Retinal pigment epithelial cell (primary cell): Measurements from ENCODE around the gene AGXT2.

ENCODE experiments used
- DNase-seq: peaks from one replicate; pipeline ENCODE4 v3.0.0-alpha.2; 2010; ENCODE audit warnings: low read depth
- H3K4me3 ChIP-seq: 2 replicates; pipeline ENCODE4 v1.5.1; 2011; ENCODE audit warnings: mild to moderate bottlenecking, low read length, control low read depth, moderate library complexity
- TF ChIP-seq, protein P1 (sequence below): conservative IDR thresholded peaks from 2 replicates; pipeline ENCODE4 v1.5.1; 2011; ENCODE audit warnings: low read depth, low read length, control low read depth, inconsistent platforms

AGXT2 gene

DNA sequence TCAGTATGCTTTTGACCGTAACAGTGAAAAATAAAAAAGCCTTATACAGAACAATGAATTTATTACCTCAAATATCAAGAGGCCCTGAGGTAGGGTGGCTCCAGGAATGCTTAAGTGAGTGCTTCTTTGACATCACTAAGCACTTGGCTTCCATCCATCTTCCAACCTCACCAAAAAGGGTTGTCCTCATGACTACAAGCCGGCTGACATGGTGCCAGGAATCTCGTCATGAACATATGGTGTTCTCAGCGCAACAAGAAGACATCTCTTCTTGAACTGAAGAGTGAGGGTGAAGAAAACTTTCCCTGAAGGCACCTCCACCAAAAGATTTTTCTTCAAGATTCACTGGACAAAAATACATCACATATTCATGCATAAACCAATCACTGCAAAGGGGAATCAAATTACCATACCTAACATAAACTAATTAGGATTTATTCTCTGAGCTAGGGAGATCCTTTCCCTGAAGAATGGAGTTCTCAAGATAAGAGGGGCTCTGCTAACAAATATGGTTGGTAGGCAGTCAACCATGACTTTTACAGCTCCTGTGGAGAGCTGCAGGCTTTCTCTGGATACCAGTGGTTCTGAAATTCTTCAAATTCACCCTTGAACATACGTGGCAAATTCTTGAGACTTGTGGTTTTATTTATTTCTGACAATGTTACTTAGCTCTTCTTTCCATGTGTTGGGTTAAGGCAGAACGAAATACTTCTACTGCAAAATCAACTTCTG lies 49.5 kb downstream of the AGXT2 start:
- TF ChIP-seq, protein P1, sequence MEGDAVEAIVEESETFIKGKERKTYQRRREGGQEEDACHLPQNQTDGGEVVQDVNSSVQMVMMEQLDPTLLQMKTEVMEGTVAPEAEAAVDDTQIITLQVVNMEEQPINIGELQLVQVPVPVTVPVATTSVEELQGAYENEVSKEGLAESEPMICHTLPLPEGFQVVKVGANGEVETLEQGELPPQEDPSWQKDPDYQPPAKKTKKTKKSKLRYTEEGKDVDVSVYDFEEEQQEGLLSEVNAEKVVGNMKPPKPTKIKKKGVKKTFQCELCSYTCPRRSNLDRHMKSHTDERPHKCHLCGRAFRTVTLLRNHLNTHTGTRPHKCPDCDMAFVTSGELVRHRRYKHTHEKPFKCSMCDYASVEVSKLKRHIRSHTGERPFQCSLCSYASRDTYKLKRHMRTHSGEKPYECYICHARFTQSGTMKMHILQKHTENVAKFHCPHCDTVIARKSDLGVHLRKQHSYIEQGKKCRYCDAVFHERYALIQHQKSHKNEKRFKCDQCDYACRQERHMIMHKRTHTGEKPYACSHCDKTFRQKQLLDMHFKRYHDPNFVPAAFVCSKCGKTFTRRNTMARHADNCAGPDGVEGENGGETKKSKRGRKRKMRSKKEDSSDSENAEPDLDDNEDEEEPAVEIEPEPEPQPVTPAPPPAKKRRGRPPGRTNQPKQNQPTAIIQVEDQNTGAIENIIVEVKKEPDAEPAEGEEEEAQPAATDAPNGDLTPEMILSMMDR, result no peak
- H3K4me3 ChIP-seq, result no peak overlapping the region
- DNase-seq, result no peak

GRCh38 chr5:34996261-34996660 lies 51.5 kb downstream of the AGXT2 start:
- no peak for DNase-seq
- TF ChIP-seq, protein P1, result no peak

DNA sequence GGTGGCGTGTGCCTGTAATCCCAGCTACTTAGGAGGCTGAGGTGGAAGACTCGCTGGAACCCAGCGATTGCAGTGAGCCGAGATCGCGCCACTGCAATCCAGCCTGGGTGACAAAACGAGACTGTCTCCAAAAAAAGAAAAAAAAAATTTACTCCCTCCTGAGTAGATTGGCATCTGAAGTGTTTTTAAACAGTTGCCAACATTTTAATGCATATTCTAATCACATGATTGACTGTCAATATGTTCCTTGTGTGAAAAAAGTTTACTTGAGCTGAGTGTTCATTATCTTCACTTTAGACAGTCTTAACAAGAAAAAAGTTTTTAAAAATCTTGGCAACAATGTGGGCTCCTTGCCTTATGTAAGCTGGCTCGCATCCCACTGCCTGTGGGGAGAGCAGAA lies 53.8 kb downstream of the AGXT2 start:
- no peak overlapping the region for H3K4me3 ChIP-seq
- no peak for DNase-seq
- TF ChIP-seq, protein P1, result no peak

More at GRCh38 chr5:34996261-34996660, 51.5 kb downstream of the AGXT2 start:
- no peak overlapping the region for H3K4me3 ChIP-seq

DNA sequence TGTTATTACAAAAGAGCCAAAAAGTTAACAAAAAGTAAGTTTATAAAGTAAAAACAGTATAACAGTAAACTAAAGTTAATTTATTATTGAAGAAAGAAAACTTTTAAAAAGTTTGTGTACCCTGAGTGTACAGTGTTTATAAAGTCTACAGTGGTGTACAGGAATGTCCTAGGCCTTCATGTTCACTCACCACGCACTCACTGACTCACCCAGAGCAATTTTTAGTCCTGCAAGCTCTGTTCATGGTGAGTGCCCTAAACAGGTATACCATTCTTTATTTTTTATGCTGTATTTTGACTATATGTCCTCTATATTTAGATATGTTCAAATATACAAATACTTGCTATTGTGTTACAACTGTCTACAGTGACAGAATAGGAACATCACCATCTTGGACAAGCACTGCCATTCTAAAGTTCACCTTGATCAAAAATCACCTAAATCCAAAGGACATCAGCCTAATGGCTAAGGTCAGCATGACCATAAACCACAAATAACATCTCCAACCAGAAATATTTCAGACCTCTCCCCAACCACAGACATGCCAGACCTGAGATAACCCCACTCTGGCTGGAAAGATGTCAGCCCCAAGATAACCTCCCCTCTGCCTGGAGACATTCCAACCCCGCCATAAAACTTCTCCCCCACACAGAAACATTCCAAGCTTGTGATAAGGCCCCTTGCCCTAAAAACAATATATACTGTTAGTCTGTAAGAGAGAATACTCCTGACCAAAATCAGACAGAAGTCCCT lies 56.1 kb downstream of the AGXT2 start:
- no peak for DNase-seq
- TF ChIP-seq, protein P1, result no peak
- H3K4me3 ChIP-seq, result no peak overlapping the region

- DNase-seq, result no peak
- TF ChIP-seq, protein P1, result no peak
- H3K4me3 ChIP-seq, result no peak overlapping the region
These were observed 60.8 kb downstream of the AGXT2 start for GRCh38 chr5:34986965-34987364.

DNA sequence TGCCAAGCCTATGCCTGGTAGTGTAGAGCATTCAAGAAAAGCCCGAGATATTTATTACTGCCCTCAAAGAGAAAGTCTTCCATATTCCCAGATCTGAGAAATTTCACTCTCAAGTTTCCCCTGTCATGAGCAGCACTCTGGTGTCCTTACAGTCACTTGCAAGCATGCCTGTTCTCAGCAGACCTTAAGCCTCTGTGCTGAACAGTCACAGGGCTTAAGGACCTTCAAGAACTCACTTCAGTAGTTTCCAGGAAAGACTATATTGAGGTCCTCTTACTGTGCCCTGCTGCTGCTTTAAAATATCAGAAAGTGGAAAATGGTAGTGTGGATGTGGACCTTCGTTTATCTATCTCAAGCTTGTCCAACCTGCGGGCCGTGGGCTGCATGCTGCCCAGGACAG lies 64.9 kb downstream of the AGXT2 start:
- DNase-seq, result no peak
- TF ChIP-seq, protein P1, result no peak
- H3K4me3 ChIP-seq, result no peak overlapping the region

GRCh38 chr5:34978681-34979080 lies 69.1 kb downstream of the AGXT2 start:
- no peak for DNase-seq
- H3K4me3 ChIP-seq, result no peak overlapping the region
- TF ChIP-seq, protein P1, result no peak
